Activated CD8-positive, alpha-beta memory T cell treated with anti-CD3 and anti-CD28 coated beads for 4 hours (primary cell): ENCODE results near the gene BAIAP2L1.
"Not testable (repeated sequence)": the region's sequence is repeated elsewhere in the genome, so short reads cannot be mapped to it uniquely, and the experiment has no call there.

Experiments used
- DNase-seq, 2 donors: peaks; one replicate each; pipeline ENCODE4 v3.0.0-alpha.2; 2020; ENCODE audit warnings: low read depth in 2 of 2

The BAIAP2L1 gene

GRCh38 chr7:98322331-98323270, 78.3 kb downstream of the BAIAP2L1 start:
- no peak for DNase-seq

- no peak for DNase-seq
These were observed 79.6 kb downstream of the BAIAP2L1 start for GRCh38 chr7:98321301-98321700.

GRCh38 chr7:98319176-98319575, 81.7 kb downstream of the BAIAP2L1 start:
- DNase-seq: no peak

- no peak for DNase-seq
These were observed 83.4 kb downstream of the BAIAP2L1 start for GRCh38 chr7:98317366-98318040.

- not testable (repeated sequence) for DNase-seq
These were observed 84.8 kb downstream of the BAIAP2L1 start for GRCh38 chr7:98315994-98316527.

GRCh38 chr7:98315318-98315993, 85.4 kb downstream of the BAIAP2L1 start:
- no peak for DNase-seq

GRCh38 chr7:98314469-98314868, 86.4 kb downstream of the BAIAP2L1 start:
- DNase-seq: no peak

GRCh38 chr7:98312201-98312600, 88.7 kb downstream of the BAIAP2L1 start:
- DNase-seq: no peak

GRCh38 chr7:98309566-98309965, 91.3 kb downstream of the BAIAP2L1 start:
- DNase-seq: no peak

- no peak for DNase-seq
These were observed 92.9 kb downstream of the BAIAP2L1 start for GRCh38 chr7:98307971-98308466.

GRCh38 chr7:98305951-98306535, 94.8 kb downstream of the BAIAP2L1 start:
- DNase-seq: no peak

- no peak for DNase-seq
These were observed 97.0 kb downstream of the BAIAP2L1 start for GRCh38 chr7:98303906-98304305.

- DNase-seq: no peak
These were observed 97.6 kb downstream of the BAIAP2L1 start for GRCh38 chr7:98303176-98303865.

- no peak for DNase-seq
These were observed 99.0 kb downstream of the BAIAP2L1 start for GRCh38 chr7:98301693-98302470.

GRCh38 chr7:98300595-98301372, 100.1 kb downstream of the BAIAP2L1 start:
- DNase-seq: no peak

- no peak for DNase-seq
These were observed 103.1 kb downstream of the BAIAP2L1 start for GRCh38 chr7:98297626-98298286.

- DNase-seq: no peak
These were observed 104.1 kb downstream of the BAIAP2L1 start for GRCh38 chr7:98296833-98297232.

GRCh38 chr7:98295467-98296192, 105.3 kb downstream of the BAIAP2L1 start:
- DNase-seq: no peak
